GM12801 (cell line): ENCODE measurements around the gene HIP1.

Experiments used
- TF ChIP-seq, protein P1 (sequence below): IDR thresholded peaks from one replicate; pipeline ENCODE4 v1.5.1; 2011; ENCODE audit warnings: control low read depth; ENCODE audit not compliant: insufficient read length; ENCODE audit errors: extremely low read depth

HIP1 gene

DNA sequence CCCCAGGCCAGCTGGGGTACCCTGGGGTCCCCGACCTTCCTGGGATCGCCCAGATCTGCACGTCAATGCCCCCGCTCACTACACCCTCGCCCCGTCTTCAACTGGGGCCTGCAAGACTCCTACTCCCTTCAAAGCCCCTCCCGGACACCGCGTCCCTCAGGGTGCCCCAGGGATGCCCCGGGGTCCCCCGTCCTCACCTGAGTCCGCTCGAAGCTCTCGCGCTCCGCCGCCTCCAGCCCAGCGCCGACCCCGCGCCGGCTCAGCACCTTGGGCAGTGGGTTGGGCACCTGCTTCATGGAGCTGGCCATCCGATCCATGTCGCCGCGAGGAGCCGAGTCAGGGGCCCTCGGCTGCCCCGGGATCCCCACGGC, at the start of gene HIP1:
Gene HIP1 (minus strand): TSS at position 338 of the 371 bp plus-strand sequence. CDS start 21 bp downstream, at position 317.
- TF ChIP-seq, protein P1, sequence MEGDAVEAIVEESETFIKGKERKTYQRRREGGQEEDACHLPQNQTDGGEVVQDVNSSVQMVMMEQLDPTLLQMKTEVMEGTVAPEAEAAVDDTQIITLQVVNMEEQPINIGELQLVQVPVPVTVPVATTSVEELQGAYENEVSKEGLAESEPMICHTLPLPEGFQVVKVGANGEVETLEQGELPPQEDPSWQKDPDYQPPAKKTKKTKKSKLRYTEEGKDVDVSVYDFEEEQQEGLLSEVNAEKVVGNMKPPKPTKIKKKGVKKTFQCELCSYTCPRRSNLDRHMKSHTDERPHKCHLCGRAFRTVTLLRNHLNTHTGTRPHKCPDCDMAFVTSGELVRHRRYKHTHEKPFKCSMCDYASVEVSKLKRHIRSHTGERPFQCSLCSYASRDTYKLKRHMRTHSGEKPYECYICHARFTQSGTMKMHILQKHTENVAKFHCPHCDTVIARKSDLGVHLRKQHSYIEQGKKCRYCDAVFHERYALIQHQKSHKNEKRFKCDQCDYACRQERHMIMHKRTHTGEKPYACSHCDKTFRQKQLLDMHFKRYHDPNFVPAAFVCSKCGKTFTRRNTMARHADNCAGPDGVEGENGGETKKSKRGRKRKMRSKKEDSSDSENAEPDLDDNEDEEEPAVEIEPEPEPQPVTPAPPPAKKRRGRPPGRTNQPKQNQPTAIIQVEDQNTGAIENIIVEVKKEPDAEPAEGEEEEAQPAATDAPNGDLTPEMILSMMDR, result no peak

DNA sequence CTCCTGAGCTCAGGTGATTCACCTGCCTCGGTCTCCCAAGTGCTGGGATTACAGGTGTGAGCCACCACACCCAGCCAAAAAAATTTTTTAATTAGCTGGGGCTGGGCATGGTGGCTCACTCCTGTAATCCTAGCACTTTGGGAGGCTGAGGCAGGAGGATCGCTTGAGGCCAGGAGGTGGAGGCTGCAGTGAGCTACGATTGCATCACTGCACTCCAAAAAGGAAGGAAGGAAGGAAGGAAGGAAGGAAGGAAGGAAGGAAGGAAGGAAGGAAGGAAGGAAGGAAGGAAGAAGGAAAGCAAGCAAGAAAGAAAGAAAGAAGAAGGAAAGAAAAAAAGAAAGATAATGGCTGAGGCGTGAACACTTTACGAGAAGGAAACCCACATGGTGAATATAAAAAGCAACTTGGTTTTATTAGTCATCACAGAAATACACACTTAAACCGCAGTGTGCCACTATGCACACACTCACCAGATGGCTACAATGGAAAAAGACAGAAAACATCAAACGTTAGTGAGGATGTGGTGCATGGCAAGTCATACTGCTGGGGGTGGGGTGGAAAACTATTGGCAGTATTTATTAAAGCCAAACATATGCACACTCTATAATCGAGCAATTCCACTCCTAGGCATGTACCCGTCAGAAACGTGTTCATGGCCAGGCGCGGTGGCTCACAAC, 37.7 kb upstream of the HIP1 start:
- TF ChIP-seq, protein P1, result no peak

DNA sequence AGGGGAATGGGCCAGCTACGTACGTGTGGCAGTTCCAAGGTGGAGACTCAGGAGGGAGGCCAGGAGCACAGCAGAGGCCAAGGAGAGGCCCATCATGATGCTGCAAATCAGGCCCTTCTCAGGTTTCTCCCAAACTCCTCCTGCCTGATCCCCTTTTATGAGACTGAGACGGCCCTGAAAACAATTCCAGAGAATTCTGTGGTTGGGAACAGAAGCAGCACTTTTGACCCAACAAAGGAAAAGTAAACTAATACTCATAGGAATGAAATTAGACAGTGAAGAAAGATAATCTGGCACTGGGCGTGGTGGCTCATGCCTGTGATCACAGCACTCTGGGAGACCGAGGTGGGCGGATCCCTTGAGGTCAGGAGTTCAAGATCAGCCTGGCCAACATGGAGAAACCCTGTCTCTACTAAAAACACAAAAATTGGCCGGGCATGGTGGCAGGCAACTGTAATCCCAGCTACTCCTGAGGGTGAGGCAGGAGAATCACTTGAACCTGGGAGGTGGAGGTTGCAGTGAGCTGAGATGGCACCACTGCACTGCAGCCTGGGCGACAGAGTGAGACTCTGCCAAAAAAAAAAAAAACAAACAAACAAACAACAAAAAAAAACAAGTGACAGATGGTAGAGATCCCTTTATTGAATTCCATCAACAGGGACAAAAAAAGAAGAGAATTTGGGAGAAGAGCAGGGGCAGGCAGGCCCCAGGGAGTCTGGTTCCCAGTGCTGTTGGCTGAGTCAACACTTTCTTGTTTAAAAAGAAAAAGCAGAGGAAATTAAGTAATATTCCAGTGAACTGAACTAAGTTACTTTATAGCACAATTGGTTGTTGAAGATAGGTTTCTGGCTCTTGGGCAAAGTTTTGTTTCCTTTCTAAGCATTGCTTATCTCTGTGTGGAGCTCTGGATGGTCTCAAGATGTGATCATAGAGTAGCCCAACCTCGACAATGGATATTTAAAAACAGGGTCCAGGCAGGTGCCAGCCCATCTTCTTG, 33.6 kb upstream of the HIP1 start, which contains the start of gene CCL26:
Gene CCL26 (minus strand): TSS at position 131 of the 997 bp plus-strand sequence. CDS start 35 bp downstream, at position 96.
- TF ChIP-seq, protein P1, result no peak

DNA sequence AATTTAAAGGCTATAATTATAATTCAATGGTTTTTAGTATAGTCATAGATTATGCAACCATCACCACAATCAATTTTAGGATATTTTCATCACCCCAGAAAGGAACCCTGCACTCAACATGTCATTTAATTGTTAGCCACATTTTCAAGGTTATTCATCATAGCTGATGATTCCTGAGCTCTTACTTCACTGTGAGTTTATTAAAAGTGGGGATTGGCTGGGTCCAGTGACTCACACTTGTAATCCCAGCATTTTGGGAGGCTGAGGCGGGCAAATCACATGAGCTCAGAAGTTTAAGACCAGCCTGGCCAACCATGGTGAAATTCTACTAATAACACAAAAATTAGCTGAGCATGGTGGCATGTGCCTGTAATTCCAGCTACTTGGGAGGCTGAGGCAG, 32.5 kb upstream of the HIP1 start:
- TF ChIP-seq, protein P1, result no peak

DNA sequence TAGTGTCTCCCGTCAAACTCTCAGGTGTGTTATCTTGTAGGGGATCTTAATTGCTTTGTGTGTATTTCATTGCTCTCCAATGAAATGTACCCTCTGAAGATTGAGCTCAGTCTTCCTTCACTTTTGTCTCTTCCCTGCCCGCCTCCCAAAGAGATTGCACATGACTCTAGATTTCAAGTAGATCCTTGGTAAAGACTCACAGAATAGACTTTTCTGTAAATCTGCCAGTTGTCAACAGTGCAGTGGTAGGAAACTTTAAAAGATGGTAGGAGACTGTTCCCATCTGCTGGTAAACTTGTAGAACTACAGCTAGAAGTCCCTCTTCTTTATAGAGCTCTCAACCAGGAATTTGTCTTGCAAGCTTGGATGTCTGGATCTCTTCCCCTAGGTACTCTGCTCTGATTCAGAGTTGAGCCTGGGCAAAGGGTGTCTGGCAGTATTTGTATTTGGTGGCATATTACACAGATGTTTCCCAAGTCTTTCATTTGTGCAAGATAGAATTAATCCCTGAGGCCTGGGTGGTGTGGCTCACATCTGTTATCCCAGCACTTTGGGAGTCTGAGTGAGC, 23.7 kb upstream of the HIP1 start:
- TF ChIP-seq, protein P1, result no peak

DNA sequence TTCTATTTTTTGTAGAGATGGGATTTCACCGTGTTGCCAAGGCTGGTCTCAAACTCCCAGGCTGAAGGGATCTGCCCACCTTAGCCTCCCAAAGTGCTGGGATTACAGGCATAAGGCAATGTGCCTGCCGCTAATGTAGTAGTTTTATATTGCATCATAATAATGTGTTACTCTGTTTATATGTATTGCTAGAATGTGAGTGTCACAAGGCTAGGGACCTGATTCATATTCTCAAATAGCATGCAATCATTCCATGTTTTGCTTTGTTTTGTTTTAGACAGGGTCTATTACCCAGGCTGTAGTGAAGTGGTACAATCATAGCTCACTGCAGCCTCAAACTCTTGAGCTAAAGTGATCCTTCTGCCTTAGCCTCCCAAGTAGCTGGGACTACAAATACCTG, 19.8 kb upstream of the HIP1 start:
- TF ChIP-seq, protein P1, result no peak

DNA sequence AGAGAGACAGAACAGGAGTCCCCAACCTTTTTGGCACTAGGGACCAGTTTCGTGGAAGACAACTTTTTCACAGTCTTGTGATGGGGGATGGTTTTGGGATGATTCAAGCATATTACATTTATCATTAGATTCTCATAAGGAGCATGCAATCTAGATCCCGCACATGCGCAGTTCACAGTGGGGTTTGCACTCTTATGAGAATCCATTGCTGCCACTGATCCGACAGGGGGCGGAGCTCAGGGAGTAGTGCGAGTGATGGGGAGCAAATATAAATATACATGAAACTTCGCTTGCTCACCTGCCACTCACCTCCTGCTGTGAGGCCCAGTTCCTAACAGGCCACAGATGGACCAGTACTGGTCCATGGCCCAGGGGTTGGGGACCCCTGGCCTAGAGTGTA, 19.1 kb upstream of the HIP1 start:
- TF ChIP-seq, protein P1, result no peak
